Stimulated activated CD8-positive, alpha-beta memory T cell treated with anti-CD3 and anti-CD28 coated beads, Interleukin-4, amount 100 ng/mL, for 1 hour (primary cell): ENCODE measurements around the gene SPNS2.

Experiments used
- DNase-seq, 2 donors: peaks; one replicate each; pipeline ENCODE4 v3.0.0-alpha.2; 2020; ENCODE audit warnings: low read depth in 2 of 2, low spot score in 1 of 2

The SPNS2 gene

DNA sequence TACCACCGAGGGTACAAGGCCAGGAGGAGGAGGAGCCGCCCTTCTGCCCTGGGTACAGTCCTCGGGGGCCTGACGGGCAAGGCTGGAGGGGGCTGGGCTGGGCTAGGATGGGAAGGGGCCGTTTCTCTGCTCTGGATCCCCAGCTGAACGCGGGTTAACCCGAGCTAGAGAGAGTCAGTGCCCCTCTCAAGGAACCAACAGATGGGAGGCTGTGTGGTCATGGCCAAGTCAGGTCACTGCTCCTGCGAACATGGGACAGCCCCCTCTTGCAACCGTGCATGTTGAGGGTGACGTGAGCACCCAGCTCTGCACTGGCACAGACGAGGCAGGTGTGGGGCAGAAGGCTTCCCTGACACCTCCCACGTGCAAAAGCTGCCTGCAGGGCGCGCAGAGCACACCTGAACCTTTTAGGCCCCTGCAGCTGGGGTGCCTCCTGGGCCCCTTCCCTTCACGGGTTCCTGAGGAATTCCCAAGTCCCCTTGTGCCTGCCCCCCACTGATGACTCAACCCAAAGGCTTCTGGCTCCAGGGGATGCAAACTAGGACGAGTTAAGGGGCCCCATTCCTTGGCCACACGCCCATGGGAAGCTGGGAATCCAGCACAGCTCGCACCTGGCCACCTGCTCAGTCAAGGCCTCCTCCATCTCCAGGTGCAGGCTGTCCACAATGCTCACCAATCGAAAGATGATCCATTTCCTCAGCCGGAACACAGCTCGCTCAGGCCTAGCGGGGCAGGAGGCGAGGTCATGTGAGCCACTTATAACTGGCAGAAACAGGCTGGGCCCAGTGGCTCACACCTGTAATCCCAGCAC, 50.2 kb downstream of the SPNS2 start:
- no peak for DNase-seq

DNA sequence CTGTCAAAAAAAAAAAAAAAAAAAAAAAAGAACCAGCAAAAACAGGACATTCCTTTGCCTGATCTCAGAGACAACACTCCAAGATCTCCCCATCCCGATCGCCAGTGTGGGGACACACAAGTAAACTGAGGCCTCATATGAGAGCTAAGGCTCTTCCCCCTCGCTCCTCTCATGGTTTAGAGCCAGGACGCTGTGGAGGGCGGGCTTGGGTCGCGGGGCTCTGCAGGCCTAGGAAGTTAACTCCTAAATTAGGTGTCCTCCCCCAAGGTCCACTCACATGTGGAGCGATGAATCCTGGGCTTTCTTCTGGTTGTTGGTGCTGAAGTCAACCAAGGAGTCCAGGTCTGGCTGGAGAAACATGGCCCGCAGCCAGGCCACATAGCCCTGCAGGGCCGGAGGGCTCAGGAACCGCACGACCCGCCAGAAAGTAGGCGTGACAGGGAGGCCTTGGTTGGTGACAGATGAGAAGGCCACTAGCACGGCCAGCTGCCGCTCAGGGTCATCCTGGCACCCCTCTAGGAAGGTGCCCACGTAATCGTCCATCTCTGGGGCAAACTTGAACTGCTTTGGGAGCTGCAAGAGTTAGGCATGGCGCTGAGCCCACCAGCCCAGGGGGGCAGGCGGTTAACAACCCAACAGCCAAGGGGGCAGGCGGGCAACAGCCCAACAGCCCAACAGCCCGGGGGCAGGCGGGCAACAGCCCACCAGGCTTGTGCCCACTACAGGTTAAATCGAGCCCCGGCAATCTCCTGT, 51.3 kb downstream of the SPNS2 start:
- no peak for DNase-seq

DNA sequence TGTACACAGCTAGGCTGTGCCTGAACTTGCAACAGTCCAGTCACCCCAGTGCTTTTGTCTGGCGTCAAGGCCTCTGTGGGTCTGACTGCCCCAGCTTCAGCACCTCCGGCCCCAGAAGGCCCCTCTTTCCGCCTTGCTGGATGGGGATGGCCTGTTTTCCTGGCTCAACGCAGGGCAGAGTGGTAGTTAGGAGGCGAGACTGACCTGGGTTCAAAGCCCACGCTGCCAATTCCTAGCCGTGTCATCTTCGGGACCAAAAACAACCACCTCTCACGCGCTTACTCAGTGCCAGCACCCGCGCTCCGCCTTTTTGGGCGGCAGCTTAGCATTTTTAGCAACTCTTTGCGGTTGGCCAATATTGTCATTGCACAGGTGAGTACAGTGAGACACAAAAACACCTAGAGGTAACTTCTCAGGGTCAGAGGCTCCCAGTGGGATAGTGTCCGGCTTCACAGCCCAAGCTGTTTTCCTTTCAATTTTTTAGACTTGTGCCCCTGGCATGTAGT, 51.9 kb downstream of the SPNS2 start:
- DNase-seq: no peak

DNA sequence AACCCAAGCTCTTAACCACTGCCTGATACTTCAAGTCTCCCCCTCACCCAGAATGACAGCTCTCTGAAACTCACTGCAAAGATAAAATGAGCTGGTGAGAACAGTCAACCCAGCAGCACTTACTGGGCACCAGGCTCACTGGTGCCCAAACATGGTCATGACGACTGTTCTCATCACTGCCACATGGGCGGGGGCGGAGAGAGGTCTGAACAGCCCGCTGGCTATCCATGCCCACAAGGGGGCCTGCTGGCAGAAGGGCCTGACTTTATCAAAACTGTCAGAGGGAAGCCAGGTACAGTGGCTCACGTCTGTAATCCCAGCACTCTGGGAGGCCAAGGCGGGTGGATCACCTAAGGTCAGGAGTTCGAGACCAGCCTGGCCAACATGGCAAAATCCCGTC, 52.5 kb downstream of the SPNS2 start:
- DNase-seq: no peak

DNA sequence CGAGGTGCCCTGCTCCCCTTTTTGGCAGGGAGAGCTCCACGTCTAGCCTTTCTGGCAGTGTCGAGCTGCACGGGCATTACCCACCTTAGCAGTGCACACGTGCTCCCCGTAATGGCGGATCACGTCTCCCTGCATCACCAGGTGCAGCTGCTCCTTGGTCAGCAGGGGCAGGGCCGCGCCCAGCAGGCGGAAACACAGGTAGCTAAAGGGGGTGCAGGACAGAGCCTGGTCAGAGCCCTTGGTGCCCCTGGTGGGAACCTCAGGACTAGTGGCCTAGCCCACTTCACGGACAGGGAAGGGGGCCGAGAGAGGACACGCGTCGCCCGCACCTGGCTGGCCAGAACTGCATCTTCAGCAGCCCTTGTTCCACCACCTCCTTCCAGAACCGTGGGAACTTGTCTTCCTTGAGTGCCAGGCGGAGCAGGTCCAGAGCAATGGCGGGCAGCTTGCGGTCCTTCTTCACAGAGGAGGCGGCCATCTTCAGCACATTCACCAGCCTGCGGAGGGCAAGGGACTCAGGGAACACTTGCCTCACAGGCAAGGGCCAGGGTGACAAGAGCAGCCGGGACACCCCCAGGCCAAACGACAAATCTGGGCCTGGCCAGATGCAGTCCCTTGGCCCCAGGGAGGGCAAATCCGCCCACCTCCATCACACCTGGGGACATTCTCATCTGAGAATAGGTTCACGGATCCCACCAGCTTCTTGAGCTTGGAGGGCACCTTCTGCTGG, 53.3 kb downstream of the SPNS2 start:
- DNase-seq: no peak

DNA sequence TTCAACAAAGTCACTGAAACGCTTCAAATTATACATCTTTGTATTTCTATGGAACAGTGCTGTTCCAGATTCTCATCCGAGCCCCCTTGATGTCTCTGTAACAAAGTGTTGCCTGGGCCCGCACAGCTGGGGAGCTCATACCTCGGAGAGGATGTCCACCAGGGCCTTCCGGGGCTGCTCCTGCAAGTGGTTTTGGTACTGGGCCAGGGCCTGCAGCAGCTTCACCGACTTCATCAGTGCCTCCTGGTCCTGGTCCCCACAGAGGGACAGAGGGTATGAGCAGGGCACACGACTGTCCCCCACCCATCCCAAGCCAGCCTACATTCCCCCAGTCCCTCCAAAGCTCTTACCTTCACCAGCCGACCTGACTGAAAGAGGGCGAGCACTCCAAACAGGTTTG, 55.0 kb downstream of the SPNS2 start:
- DNase-seq: no peak

DNA sequence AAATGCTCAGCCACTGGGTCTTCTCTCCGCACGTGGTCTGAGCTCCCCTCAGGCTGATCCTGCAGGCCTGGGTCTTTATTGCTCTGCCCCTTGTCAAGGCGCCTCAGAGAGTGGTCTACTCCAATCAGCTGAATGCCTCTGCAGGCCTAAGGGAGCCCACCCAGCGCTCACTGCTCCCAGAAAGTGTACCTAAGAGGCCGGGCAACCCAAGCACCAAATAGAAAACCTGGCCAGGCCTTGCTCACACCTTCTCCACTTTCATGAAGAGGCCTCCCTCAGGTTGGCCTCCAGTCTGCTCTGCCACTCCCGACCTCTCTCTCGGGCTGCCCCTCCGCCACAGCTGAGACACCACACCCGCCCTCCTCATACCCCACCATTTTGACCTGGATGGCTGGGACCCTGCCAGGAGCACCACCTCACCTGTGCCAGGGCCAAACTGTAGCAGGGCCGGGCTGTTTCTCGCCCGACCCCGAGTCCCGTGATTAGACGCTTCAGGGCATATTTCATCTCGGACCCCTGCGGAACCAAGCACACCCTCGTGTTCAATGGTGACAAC, 55.8 kb downstream of the SPNS2 start:
- no peak for DNase-seq

DNA sequence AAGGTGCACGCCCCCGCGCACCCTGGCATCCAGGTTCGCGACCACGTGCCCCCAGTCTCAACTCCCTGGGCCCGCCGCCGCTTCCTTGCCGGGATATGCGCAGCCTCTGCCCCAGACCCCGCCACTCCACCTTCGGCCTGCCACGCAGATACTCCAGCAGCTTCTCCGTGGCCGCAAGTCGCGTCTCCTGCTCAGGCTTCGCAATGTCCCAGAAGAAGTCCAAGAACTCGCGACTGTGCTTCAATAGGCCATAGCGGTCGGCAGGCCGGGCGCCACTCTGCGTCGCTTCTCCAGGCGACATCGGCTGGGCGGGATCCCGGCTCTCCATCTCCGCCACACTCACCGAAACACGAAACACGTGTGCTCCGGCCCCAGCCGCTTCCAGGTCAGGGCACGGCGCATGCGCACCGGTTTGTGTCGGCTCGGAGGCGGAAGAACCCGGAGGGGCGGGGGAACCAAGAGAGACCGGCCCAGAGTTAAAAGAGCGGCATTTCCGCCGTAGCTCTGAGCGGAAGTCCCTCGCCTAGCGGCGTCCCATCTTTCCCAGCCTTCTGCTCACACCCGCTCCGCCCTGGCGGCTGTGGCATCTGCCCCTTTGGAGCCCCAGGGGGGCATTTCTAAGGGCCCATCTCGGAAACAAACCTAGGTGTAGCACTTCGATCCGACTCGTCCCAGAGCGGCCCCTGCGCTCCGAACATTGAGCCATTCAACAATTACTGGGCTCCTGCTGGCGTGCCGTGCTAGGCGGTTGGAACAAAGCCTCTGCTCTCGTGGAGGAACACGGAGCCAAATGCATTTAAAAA, 56.5 kb downstream of the SPNS2 start, which contains the start of gene MYBBP1A:
Gene MYBBP1A, minus strand, starts transcription at position 388 of the 803 bp plus-strand sequence. Its CDS starts 60 bp downstream, at position 328.
- DNase-seq: peak; percentile 93 to 94

DNA sequence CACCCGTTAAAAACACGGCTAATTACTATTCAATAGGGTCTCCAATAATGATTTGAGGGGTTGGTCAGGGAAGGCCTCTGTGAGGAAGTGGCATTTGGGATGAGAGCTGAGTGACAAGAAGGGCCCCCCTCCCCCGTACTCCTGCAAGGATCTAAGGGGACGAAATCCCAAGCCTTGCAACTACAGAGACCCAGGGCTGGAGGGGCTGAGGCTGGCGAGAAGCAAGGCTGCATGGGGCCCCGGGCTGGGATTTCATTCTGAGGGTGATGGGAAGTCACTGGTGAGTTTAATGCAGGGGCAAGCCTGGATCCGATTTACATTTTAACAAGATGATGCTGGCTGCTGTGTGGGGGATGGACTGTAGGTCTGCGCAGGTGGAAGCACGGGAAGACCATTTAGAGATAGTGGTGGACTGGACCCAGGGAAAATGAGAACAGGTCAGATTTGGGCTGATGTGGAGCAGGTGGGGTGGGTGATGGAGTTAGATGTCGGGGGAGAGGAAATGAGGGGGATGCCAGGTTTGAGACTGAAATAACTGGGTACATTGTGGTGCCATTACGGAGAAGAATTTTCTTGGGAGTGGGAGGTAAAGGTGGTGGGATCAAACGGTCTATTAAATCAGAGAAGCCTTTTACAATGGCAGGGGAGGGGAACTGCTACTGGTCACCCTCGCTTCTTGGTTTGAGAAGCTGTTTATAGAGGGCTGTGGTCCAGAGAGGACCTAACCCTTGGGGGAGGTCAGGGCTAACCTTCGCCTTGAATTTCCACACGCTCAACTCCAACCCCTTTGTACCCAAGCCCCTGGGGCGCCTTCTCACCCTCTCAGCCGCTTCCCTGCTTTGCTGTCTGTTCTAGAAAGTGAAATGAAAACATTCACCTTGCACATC, 57.4 kb downstream of the SPNS2 start:
- no peak for DNase-seq

DNA sequence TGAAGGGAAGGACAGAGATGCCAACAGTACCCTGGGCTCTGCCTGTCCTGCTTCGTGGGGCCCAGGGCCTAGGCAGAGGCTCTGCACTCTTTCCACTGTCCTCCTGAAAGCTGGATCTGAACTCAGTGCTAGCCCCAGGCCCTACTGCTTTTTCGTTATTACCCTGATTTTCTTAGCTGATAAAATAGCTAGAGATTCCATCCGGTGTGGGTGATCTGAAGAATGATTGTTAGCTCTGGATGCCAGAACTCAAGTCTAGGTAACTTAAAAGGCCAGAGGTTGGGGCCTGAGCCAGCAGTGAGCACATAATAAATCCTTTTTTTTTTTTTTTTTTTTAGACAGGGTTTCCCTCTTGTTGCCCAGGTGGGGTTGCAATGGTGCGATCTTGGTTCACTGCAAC, 58.3 kb downstream of the SPNS2 start:
- no peak for DNase-seq

DNA sequence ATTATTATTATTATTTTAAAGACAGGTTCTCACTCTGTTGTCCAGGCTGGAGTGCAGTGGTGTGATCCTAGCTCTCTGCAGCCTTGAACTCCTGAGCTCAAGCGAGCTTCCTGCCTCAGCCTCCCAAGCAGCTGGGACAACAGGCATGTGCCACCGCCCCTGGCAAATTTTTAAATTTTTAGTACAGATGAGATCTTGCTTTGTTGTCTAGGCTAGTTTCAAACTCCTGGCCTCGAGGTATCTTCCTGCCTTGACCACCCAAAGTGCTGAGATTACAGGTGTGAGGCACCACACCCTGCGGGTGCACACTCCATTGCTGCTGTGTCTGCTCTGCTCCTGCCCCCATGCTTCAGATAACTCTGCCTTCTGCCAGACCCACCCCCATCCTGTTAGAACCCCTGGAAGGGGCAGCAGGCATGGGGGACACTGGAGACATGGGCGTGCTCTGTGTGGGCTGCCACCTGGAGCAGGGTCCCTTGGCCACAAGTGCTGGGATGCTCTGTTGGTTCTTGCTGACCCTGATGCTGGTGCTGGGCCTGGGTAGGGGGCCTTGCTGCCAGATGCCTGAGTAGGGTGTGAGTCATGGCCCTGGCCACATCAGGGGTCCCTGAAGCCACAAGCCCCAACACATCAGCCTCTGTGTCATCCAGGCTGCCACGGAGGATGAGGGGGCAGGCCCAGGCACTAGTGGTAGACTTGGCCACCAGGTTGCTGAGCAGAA, 59.1 kb downstream of the SPNS2 start:
- DNase-seq: no peak

DNA sequence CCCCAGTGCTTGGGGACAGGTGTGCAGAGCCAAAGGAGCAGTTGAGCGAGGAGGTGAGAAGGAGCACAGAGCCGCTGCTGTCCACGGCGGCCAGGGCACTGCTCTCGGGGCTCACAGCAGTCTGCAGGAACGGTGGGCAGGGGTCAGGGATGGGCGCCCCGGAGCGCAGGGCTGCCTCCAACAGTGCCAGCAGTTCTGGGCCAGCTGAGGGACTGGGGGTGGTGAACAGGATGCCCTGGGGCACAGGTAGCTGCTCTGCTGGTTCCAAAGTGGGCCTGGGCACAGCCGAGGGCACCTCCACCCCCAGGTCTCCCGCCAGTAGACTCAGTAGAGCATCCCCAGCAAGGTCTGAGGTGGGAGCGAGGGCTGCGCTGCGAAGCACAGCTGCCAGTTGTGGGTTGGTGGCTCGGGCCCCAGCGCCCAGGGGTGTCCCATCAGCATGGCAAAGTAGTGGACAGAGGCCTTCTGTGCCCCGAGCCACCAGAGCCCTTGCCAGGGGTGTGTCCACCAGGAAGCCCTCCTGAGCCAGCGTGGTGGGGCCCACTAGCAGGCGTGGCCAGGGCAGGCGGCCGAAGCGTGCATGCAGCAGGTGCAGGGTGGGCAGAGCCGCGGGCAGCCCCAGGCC, 59.8 kb downstream of the SPNS2 start:
- no peak for DNase-seq

DNA sequence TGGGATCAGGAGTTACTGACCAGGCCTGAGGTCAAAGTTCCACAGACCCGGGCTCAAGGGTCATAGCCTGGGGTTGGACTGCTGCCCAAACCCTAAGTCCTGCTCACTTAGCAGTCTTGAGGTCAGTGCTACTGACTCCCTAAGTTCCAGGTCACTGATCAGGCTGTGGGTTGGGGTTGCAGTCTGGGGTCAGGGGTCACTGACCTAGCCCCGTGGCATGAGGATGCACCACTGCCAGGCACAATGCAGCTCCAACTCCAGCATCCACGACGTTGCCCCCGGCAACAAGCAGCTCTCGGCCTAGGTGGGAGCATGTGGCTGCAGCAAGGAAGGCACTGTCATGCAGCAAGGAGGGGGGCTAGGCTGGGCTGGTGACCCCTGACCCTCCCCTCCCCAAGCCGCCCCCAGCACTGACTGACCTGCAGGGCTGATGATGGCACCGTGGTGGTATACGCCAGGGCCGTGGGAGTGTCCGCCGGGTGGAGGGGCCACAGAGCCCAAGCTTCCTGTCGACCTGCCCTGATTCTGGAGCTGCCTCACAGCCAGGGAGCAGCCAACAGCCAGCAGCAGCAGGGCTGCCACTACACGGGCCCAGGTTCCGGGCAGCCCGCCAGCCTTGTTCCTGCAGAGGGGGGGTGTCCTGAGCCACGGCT, 60.6 kb downstream of the SPNS2 start:
- DNase-seq: no peak

DNA sequence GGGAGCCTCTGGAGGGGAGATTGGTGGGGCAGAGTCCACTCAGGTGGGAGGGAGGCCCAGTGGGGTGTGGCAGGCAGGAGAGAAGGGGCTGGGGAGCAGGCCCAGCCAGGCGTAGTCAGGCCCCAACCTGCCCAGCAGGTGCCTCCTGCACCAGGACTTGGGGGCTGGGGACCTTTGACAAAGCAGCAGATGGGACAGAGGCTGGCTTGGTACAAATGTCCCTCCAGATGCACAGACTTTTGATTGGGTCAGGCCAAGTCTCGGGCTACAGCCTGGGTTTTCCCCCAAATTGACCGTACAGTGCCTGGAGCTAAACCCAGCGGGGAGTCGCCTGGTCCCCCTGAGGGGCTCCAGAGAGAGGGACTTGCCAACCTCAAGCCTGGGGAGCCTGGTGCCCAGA, 61.3 kb downstream of the SPNS2 start:
- no peak for DNase-seq

DNA sequence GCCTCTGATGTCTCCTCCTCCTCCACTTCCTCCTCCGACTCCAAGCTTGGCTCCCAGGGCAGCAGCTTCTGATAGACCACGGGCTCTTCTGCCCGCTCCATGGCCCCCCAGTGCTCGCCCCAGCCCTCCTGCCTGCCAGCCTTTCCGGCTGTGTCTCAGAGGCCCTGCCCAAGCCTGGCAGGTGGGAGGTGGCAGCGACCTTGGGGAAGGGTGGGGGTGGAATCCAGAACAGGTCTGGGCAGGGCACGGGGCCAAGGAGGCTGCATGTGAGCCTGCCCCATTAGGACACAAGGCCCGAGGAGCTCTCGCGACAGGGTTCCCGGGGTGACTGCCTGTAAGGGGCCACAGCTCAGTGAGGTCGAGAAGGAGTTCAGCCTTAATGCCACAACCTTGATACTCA, 61.7 kb downstream of the SPNS2 start, which contains the start of gene GGT6:
Gene GGT6, minus strand, starts transcription at position 157 of the 400 bp plus-strand sequence. Its CDS starts 56 bp downstream, at position 101.
- DNase-seq: no peak

DNA sequence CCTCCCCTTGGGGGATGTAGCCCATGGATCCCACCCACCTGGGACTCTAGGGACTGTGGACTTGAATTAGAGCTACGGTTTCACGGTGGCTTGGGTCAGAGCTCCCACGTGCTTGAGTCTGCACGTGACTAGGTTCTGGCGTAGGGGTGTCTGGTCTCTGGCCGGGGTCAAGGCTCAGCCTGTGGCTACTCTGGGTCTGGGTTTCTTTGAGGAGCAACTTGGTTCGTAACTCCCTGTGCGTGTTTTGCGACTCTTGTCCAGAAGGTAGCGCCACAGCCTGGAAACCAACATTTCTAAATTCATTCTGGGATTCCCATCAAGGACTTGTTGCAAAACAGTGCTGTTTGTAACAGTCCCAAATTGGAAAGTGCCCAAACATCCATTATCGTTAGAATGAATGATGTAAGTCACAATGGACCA, 62.2 kb downstream of the SPNS2 start:
- no peak for DNase-seq
